Right lobe of liver (tissue), 4 donors: ENCODE data around the gene MAPKAP1.

Source experiments
- CTCF ChIP-seq, 4 donors: fragments of 200-600 bp in 3 of 4; fragments of 450-650 bp in 1 of 4; IDR thresholded peaks; one replicate each; pipeline versions ENCODE4 v1.5.1 to v1.8.0; 2016 to 2022; ENCODE audit warnings: antibody characterized with exemption in 4 of 4, mild to moderate bottlenecking in 2 of 4
- POLR2A ChIP-seq: fragments of 450-650 bp; IDR thresholded peaks from one replicate; pipeline ENCODE4 v1.6.1; 2017; ENCODE audit warnings: antibody characterized with exemption, mild to moderate bottlenecking
- donor health status: DM: no; HTN: no; CAD: no.
- donor health status: DM: no; HTN: no; CAD: no.
- donor health status: DM: no; HTN: yes; CAD: no.

- no peak for TF ChIP-seq CTCF (IDR thresholded peaks at IDR 0.05)
- no peak for TF ChIP-seq POLR2A
Observed at GRCh38 chr9:125399165-125399564, 307.8 kb downstream of the MAPKAP1 start.
